IgD-negative memory B cell (primary cell): ENCODE results near the gene TANC1. TPM values are rescaled to one million over a fixed set of nuclear protein-coding genes. Genes with fewer than 3 reads are reported as not detected.
A peak's percentile ranks its signal among the peaks of the same experiment; 100 is the strongest.

Experiments
- H3K27ac Mint-ChIP-seq, 3 donors: one replicate each; pipeline ENCODE4 v1.8.0; 2020 to 2022; ENCODE audit warnings: mild to moderate bottlenecking in 3 of 3, mixed read lengths in 3 of 3, moderate library complexity in 1 of 3
- H3K27me3 Mint-ChIP-seq: one replicate; pipeline ENCODE4 v1.8.0; 2021; ENCODE audit warnings: mixed read lengths
- H3K36me3 Mint-ChIP-seq: one replicate; pipeline ENCODE4 v1.8.0; 2020; ENCODE audit warnings: mild to moderate bottlenecking, mixed read lengths
- H3K4me1 Mint-ChIP-seq, 3 donors: one replicate each; pipeline ENCODE4 v1.8.0; 2020 to 2022; ENCODE audit warnings: mixed read lengths in 3 of 3, mild to moderate bottlenecking in 1 of 3
- H3K4me3 Mint-ChIP-seq, 4 donors: one replicate each; pipeline ENCODE4 v1.8.0; 2020 to 2022; ENCODE audit warnings: mild to moderate bottlenecking in 4 of 4, mixed read lengths in 4 of 4, moderate library complexity in 3 of 4
- H3K9me3 Mint-ChIP-seq, 3 donors: one replicate each; pipeline ENCODE4 v1.8.0; 2020 to 2021; ENCODE audit warnings: mixed read lengths in 3 of 3, mild to moderate bottlenecking in 1 of 3
- polyA plus RNA-seq: library from polyadenylated mRNA; unstranded; fragments of 300-500 nt; fragmentation: Illumina TruSeq; gene quantifications from one replicate; pipeline ENCODE4 v1.2.3, GENCODE V29; 2021

Gene TANC1
- 0.15 TPM for polyA plus RNA-seq

GRCh38 chr2:158968396-158969161 lies at the start of gene TANC1:
Gene TANC1, plus strand, starts transcription at chr2:158968640. Its CDS starts 97,271 bp downstream, at chr2:159065911.
- Mint-ChIP-seq H3K4me3 (peak within 1 kb of the TSS; percentile 81 to 94 (median 86)), H3K27ac (peak within 1 kb of the TSS in 1 of 3 donors; percentile 81), H3K9me3 (no peaks in the 10 kb centered on the region), H3K4me1 (peaks cover 0 to 27% (median 15%) of the 10 kb centered on the region in 3 donors), H3K27me3 (peaks cover 50% of the 10 kb centered on the region), H3K36me3 (no peaks in the 10 kb centered on the region)

DNA sequence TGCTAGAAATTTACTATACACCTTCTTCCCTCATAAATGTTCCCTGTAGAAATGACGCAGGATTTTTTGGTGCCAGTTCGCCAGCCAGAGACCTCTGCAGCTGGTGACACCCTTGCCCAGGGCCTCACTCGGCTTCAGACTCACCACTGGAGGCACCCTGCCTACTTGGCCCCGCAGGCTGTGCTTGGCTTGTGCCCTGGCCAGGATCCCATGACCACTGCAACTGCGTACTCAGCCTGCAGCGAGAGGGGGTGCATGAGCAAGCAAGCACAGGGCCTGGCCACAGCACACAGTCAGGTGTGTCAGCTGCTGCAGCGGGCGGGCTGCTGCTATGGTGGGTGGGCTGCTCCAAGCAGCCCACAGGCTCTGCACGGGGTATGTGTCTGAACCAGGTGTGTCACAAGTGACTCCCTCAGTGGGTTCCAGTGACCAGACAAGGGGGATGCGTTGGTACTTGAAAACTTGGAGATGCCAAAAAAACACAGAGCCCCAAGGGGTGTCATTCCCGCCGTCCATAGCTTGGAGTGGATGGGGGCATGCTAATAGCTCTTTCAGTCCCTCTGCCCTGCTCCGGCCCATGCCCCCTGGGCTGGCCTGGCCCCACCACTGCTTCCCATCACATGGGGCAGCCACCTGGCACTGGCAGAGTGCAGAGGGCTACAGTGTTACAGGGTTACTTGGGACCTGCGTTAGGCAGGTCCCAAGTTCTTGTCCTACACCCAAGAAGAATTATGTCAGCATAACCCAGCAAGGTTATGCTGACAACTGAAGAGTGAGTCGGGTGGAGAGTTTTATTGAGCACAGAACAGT lies 46.6 kb upstream of the TANC1 start:
- Mint-ChIP-seq H3K9me3 (peaks cover 0 to 2% (median 0%) of the 10 kb centered on the region in 3 donors), H3K27ac (no peak overlapping the region)

DNA sequence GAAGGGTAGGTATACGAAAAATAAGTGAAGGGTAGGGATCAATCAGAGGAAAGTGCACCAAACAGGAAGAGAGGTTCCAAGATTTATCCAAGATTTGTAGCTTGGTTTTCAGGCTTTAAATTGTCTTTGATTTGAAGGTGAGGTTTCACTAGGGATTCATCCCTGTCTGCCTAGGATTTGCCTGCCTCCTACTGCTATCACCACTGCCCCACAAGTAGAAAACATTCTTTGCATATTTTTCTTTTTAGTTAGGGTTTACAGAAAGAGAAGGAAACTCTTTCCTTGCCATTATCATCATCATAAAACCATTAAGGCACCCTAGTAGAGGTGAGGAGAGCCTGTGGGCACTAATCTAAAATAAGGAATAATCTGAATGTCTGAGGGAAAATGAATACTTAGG lies 45.8 kb upstream of the TANC1 start:
- Mint-ChIP-seq H3K27ac (no peak overlapping the region), H3K4me3 (no peak overlapping the region), H3K9me3 (peaks cover 0 to 2% (median 0%) of the 10 kb centered on the region in 3 donors), H3K4me1 (peaks cover 0 to 2% (median 2%) of the 10 kb centered on the region in 3 donors), H3K27me3 (peaks cover 8% of the 10 kb centered on the region), H3K36me3 (no peaks in the 10 kb centered on the region)

More for the DNA sequence above, 46.6 kb upstream of the TANC1 start:
- Mint-ChIP-seq H3K4me3 (no peak overlapping the region), H3K36me3 (no peaks in the 10 kb centered on the region), H3K27me3 (peaks cover 7% of the 10 kb centered on the region), H3K4me1 (peaks cover 0 to 1% (median under 1%) of the 10 kb centered on the region in 3 donors)

DNA sequence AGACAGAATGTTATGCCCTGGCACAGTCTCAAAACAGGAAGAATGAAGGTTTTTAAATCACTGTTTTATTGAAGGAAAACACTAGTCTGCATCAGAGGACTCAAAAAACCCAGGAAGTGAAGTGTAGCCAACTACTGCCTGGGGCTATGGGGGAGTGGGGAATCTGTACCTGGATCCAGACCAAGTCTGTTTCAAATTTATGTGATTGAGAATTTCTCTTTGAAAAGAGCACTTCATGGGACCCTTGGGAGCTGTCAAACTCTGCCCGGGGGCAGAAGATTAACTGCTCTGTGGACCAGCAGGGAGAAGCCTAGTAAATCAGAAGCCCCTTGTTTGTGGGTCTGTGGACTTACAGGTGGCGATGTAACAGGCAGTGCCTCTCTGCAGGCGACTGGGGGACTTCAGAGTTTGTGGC lies 45.3 kb upstream of the TANC1 start:
- Mint-ChIP-seq H3K9me3 (peaks cover 0 to 2% (median 0%) of the 10 kb centered on the region in 3 donors), H3K27ac (no peak overlapping the region), H3K36me3 (no peaks in the 10 kb centered on the region), H3K27me3 (peaks cover 8% of the 10 kb centered on the region), H3K4me3 (no peak overlapping the region), H3K4me1 (peaks cover 0 to 2% (median 2%) of the 10 kb centered on the region in 3 donors)

- Mint-ChIP-seq H3K27me3 (peaks cover 8% of the 10 kb centered on the region), H3K36me3 (no peaks in the 10 kb centered on the region), H3K27ac (no peak overlapping the region), H3K4me1 (peaks cover 0 to 2% (median 2%) of the 10 kb centered on the region in 3 donors), H3K4me3 (no peak overlapping the region), H3K9me3 (peaks cover 0 to 2% (median 0%) of the 10 kb centered on the region in 3 donors)
Measured at GRCh38 chr2:158923641-158924040, 44.8 kb upstream of the TANC1 start.

DNA sequence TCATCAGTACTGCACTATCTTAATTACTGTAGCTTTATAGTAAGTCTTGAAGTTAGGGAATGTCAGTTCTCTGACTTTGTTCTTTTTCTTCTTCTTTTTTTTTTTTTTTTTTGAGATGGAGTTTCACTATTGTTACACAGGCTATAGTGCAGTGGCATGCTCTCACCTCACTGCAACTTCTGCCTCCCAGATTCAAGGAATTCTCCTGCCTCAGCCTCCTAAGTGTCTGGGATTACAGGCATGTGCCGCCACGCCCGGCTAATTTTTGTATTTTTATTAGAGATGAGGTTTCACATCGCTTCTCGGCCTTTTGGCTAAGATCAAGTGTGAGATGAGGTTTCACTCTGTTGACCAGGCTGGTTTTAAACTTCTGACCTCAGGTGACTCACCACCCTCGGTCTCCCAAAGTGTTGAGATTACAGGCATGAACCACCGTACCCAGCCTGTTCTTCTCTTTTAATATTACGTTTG lies 41.9 kb upstream of the TANC1 start:
- peaks cover 0 to 2% (median 2%) of the 10 kb centered on the region in 3 donors for H3K4me1 Mint-ChIP-seq
- no peak overlapping the region for H3K4me3 Mint-ChIP-seq
- H3K9me3 Mint-ChIP-seq = peaks cover 3 to 8% (median 5%) of the 10 kb centered on the region in 3 donors
- no peak overlapping the region for H3K27ac Mint-ChIP-seq
- peaks cover 5% of the 10 kb centered on the region for H3K27me3 Mint-ChIP-seq
- no peaks in the 10 kb centered on the region for H3K36me3 Mint-ChIP-seq

DNA sequence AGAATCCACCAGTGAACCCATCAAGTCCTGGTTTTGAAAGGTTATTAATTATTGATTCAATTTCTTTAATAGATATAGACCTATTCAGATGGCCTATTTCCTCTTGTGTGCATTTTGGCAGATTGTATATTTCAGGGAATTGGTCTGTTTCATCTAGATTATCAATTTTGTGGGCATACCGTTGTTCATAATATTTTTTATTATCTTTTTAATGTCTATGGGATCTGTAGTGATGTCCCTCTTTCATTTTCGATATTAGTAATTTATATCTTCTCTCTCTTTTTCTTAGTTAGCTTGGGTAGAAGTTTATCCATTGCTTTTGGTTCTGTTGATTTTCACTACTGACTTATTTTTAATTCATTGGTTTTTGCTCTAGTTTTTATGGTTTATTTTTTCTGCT lies 39.9 kb upstream of the TANC1 start:
- no peak overlapping the region for H3K27ac Mint-ChIP-seq
- peaks cover 6% of the 10 kb centered on the region for H3K27me3 Mint-ChIP-seq
- H3K36me3 Mint-ChIP-seq = no peaks in the 10 kb centered on the region
- no peak overlapping the region for H3K4me3 Mint-ChIP-seq
- peaks cover 3 to 8% (median 5%) of the 10 kb centered on the region in 3 donors for H3K9me3 Mint-ChIP-seq
- peaks cover 0 to 2% (median 2%) of the 10 kb centered on the region in 3 donors for H3K4me1 Mint-ChIP-seq

GRCh38 chr2:158928965-158929364 lies 39.5 kb upstream of the TANC1 start:
- Mint-ChIP-seq H3K36me3 (no peaks in the 10 kb centered on the region), H3K4me3 (no peak overlapping the region), H3K27ac (no peak overlapping the region), H3K27me3 (peaks cover 6% of the 10 kb centered on the region), H3K4me1 (peaks cover 0 to 2% (median 2%) of the 10 kb centered on the region in 3 donors), H3K9me3 (peaks cover 3 to 8% (median 5%) of the 10 kb centered on the region in 3 donors)

- H3K9me3 Mint-ChIP-seq = peaks cover 3 to 8% (median 4%) of the 10 kb centered on the region in 3 donors
- H3K36me3 Mint-ChIP-seq = no peaks in the 10 kb centered on the region
- no peak overlapping the region for H3K27ac Mint-ChIP-seq
- H3K4me1 Mint-ChIP-seq = peaks cover 0 to 2% (median 2%) of the 10 kb centered on the region in 3 donors
- H3K27me3 Mint-ChIP-seq = peaks cover 3% of the 10 kb centered on the region
- H3K4me3 Mint-ChIP-seq = no peak overlapping the region
Measured at GRCh38 chr2:158931572-158931971, 36.9 kb upstream of the TANC1 start.

DNA sequence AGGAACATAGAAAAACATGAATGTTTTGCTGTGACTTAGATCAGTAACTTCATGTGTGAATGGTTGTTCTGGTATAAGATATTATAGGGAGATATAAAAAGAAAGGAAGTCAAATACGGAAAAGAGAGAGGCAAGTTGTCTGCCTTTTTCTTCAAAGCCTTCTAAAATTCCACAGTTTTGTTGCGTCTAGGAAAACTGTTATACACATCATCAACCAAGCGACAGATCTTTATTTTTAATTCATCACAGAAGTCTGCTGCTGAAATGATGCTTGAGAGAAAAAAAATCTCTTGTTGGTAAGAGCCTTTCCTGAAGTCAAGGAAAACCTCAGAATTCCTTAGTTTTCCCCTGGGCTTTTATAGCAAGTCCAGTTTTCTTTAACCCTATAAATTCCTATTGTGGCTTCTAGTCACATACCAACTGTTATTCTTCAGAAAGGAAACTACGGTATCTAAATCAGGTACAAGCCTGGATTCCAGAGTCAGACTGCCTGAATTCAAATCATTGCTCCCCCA lies 36.3 kb upstream of the TANC1 start:
- H3K4me1 Mint-ChIP-seq = no peaks in the 10 kb centered on the region
- H3K27me3 Mint-ChIP-seq = peaks cover 4% of the 10 kb centered on the region
- no peaks in the 10 kb centered on the region for H3K36me3 Mint-ChIP-seq
- H3K4me3 Mint-ChIP-seq = no peak overlapping the region
- H3K27ac Mint-ChIP-seq = no peak overlapping the region
- peaks cover 3 to 8% (median 4%) of the 10 kb centered on the region in 3 donors for H3K9me3 Mint-ChIP-seq

DNA sequence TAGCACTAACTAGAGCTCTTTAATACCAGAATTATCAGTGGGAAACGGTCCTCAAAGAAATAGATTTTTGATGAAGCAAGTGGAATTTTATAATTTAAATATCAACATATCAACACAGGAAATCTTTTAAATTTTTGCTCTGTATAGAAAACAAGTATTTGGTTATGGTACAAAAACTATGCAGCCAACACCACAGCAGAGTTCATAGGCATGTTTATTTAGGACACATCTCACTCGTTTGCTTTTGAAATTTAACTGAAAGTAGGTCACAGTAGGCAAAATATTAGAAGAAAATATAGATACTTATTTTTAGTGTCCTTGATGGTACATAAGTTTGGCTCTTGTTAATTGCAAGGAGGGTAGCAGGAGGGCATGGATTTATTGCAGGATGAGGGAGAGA lies 34.3 kb upstream of the TANC1 start:
- Mint-ChIP-seq H3K9me3 (peaks cover 4 to 8% (median 5%) of the 10 kb centered on the region in 3 donors), H3K27ac (no peak overlapping the region), H3K27me3 (peaks cover 6% of the 10 kb centered on the region)

DNA sequence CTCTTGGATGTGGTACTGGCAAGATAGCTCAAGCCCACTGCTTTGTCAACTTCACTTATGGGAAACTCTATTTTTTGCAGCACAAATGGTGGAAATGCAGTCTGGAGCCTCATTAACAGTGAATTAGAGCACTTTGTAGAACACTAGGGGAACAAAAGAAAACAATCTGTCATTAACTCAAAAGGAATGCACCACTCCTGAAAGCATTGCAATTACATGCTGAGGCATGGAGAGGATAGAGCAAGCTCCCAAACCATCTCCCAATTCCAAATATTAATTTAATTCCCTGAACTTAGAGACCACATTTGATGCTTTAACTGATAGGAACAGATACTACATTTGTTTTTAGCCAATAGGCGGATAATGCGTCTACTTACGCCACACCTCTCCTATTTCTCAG lies 32.8 kb upstream of the TANC1 start:
- H3K27ac Mint-ChIP-seq = peak overlapping the region in 1 of 3 donors; percentile 16
- peaks cover 6% of the 10 kb centered on the region for H3K27me3 Mint-ChIP-seq

More for the DNA sequence above, 34.3 kb upstream of the TANC1 start:
- Mint-ChIP-seq H3K4me3 (no peak overlapping the region), H3K36me3 (no peaks in the 10 kb centered on the region), H3K4me1 (no peaks in the 10 kb centered on the region)

DNA sequence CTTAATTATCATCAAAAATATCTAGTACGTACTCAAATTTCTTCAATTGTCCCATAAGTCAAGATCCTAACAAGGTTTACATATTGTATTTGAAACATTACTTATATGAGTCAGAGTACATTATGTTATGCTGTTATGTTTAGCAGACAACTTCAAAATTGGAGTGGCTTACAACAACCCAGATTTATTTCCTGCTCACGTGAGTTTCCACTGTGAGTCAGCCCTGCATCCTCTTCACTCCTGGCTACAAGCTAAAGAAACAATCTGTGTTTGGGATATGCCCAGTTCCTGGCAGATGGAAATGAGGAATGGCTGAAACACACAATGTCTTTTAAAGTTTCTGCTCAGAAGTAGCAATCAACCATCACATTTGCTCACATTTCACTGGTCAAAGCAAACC lies 31.5 kb upstream of the TANC1 start:
- Mint-ChIP-seq H3K9me3 (peaks cover 0 to 3% (median 0%) of the 10 kb centered on the region in 3 donors), H3K36me3 (no peaks in the 10 kb centered on the region), H3K4me1 (no peaks in the 10 kb centered on the region), H3K4me3 (no peak overlapping the region), H3K27ac (no peak overlapping the region), H3K27me3 (peaks cover 4% of the 10 kb centered on the region)

More for the DNA sequence above, 32.8 kb upstream of the TANC1 start:
- no peak overlapping the region for H3K4me3 Mint-ChIP-seq
- H3K9me3 Mint-ChIP-seq = peaks cover 0 to 4% (median 2%) of the 10 kb centered on the region in 3 donors
- no peaks in the 10 kb centered on the region for H3K36me3 Mint-ChIP-seq
- H3K4me1 Mint-ChIP-seq = no peaks in the 10 kb centered on the region

DNA sequence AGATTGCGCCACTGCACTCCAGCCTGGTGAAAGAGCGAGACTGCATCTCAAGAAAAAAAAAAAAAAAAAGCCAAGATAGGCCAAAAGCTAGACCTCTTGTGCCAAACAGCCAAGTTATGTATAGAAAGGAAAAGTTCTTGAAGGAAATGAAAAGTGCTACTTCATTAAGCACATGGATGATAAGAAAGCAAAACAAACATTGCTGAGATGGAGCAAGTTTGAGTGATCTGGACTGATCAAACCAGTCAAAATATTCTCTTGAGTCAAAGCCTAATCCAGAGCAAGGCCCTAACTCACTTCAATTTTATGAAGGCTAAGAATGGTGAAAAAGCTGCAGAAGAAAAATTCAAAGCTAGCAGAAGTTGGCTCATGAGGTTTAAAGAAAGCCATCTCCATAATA lies 28.1 kb upstream of the TANC1 start:
- Mint-ChIP-seq H3K4me3 (peak overlapping the region in 1 of 4 donors; percentile 47), H3K27me3 (peaks cover 4% of the 10 kb centered on the region)

DNA sequence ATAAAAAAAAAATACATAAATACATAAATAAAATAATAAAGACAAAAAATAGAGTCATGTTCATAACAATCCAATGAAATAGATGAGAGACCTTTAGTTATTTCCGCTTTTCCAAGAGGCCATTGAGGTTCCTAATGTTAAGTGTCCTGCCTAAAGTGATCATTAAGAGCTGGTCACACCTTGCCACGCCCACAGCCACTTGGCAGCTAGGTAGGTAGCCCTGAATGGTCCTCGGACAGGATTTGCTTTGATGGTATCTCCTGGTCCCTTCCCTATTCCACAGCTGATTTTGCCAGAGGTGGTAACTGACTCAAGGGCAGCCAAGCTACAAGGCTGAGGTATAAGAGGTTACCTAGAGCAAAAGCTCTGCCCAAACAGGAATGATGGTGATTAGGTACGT lies 24.5 kb upstream of the TANC1 start:
- H3K27me3 Mint-ChIP-seq = no peaks in the 10 kb centered on the region
- no peaks in the 10 kb centered on the region for H3K4me1 Mint-ChIP-seq
- H3K9me3 Mint-ChIP-seq = peaks cover 0 to 3% (median 1%) of the 10 kb centered on the region in 3 donors
- no peaks in the 10 kb centered on the region for H3K36me3 Mint-ChIP-seq
- H3K27ac Mint-ChIP-seq = no peak overlapping the region
- no peak overlapping the region for H3K4me3 Mint-ChIP-seq

More for the DNA sequence above, 28.1 kb upstream of the TANC1 start:
- Mint-ChIP-seq H3K4me1 (no peaks in the 10 kb centered on the region), H3K27ac (no peak overlapping the region), H3K9me3 (peaks cover 0 to 3% (median 0%) of the 10 kb centered on the region in 3 donors), H3K36me3 (no peaks in the 10 kb centered on the region)
